Loucy (cell line): Measurements from ENCODE around the gene CRHR2.

Source experiments
- H2AFZ ChIP-seq: fragments of 200-600 bp; sonication (generic); 2 replicates; pipeline ENCODE4 v1.6.0; 2016; ENCODE audit warnings: antibody characterized with exemption, mild to moderate bottlenecking, low read length, moderate library complexity
- H3F3A ChIP-seq: fragments of 200-600 bp; 2 replicates; pipeline ENCODE4 v1.6.0; 2016; ENCODE audit warnings: antibody characterized with exemption, low read depth, mild to moderate bottlenecking
- H3K27me3 ChIP-seq: fragments of 200-600 bp; sonication (generic); 2 replicates; pipeline ENCODE4 v1.6.1; 2014; ENCODE audit warnings: low read length, mild to moderate bottlenecking; ENCODE audit not compliant: insufficient read depth, poor library complexity, severe bottlenecking
- H3K36me3 ChIP-seq: fragments of 200-600 bp; sonication (generic); 2 replicates; pipeline ENCODE4 v1.6.1; 2016; ENCODE audit warnings: low read length; ENCODE audit not compliant: insufficient read depth
- H3K4me1 ChIP-seq: fragments of 200-600 bp; sonication (generic); 2 replicates; pipeline ENCODE4 v1.5.1; 2014; ENCODE audit warnings: low read length, mild to moderate bottlenecking; ENCODE audit not compliant: insufficient read depth, poor library complexity, severe bottlenecking
- H3K4me2 ChIP-seq: fragments of 200-600 bp; sonication (generic); 2 replicates; pipeline ENCODE4 v1.6.0; 2014; ENCODE audit warnings: antibody characterized with exemption, low read length, low read depth, mild to moderate bottlenecking; ENCODE audit not compliant: poor library complexity, severe bottlenecking
- H3K4me3 ChIP-seq: fragments of 200-600 bp; sonication (generic); 2 replicates; pipeline ENCODE4 v1.5.1; 2014; ENCODE audit warnings: low read length, mild to moderate bottlenecking, mixed read lengths; ENCODE audit not compliant: poor library complexity, severe bottlenecking
- H3K79me2 ChIP-seq: fragments of 200-600 bp; sonication (generic); 2 replicates; pipeline ENCODE4 v1.6.1; 2014; ENCODE audit warnings: low read length; ENCODE audit not compliant: insufficient read depth
- H3K9ac ChIP-seq: fragments of 200-600 bp; sonication (generic); 2 replicates; pipeline ENCODE4 v1.6.0; 2014; ENCODE audit warnings: mild to moderate bottlenecking, low read depth, low read length, moderate library complexity; ENCODE audit not compliant: poor library complexity, severe bottlenecking
- H3K9me2 ChIP-seq: fragments of 200-600 bp; sonication (generic); replicated peaks from 2 replicates; pipeline ENCODE4 v1.6.1; 2016; ENCODE audit warnings: low read depth, low read length, mixed read lengths
- H3K9me3 ChIP-seq: fragments of 200-600 bp; sonication (generic); 2 replicates; pipeline ENCODE4 v1.6.1; 2014; ENCODE audit warnings: mild to moderate bottlenecking, antibody characterized with exemption, low read length, low read depth; ENCODE audit not compliant: insufficient read depth
- H4K20me1 ChIP-seq: fragments of 200-600 bp; sonication (generic); 2 replicates; pipeline ENCODE4 v1.6.0; 2014; ENCODE audit warnings: antibody characterized with exemption, low read length, mild to moderate bottlenecking; ENCODE audit not compliant: insufficient read depth, poor library complexity, severe bottlenecking
- EZH2phosphoT487 ChIP-seq: fragments of 200-600 bp; IDR thresholded peaks from 2 replicates; pipeline ENCODE4 v1.6.1; 2018; ENCODE audit warnings: antibody characterized with exemption, mild to moderate bottlenecking, moderate library complexity, borderline replicate concordance
- TF ChIP-seq, protein P1 (sequence below): fragments of 200-600 bp; sonication (generic); conservative IDR thresholded peaks from 2 replicates; pipeline ENCODE4 v1.5.1; 2014; ENCODE audit warnings: mild to moderate bottlenecking, antibody characterized with exemption, low read length

The CRHR2 gene

DNA sequence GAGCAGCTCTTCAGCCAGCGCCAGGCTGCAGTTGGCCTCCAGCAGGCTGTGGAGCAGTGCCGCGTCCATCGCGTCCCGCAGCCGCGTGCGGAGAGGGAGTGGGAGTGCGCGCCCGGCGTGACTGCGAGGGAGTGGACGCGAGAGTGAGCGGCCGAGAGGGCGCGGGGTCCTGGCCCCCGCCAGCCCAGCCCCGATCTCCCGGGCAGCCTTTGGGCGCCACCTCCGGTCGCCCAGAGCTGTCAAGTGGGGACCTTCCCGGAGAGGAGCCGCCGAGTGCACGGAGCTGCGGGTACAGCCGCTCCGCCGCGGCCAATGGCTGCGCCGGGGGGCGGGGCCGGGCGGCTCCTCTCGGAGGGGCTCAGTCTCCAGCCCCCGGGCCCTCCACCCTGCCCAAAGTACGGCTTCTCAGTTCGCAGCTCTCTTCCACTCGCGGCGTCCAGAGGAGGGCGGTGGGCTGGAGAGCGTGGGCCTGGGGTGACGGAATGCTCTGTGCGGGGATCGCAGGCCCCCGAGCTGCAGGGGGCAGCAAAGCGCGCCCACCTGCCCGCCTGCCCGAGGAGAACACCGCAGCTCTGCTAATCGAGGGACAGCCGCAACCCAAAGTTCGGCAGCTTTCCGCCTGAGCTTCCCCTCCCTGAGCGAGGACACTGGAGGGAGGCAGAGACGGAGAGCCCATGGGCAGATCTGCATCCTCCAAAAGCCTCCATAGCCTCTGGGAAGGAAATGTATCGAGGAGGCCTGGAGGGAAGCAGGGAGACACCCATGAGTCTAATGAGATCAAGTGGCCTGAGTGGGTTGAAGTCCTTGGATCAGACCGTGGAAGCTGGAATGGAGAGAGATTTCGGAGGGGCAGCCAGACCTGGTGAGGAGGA is at the start of gene CRHR2:
Gene CRHR2, minus strand, starts transcription at position 245 of the 872 bp plus-strand sequence. Its CDS starts 176 bp downstream, at position 69.
- Histone ChIP-seq H3K4me1 (peaks cover 3% of the 10 kb centered on the region), H3K9ac (no peak within 1 kb of the TSS), H3K79me2 (no peaks in the 10 kb centered on the region), H4K20me1 (no peaks in the 10 kb centered on the region), H3K36me3 (no peaks in the 10 kb centered on the region), H3K27me3 (no peaks in the 10 kb centered on the region), H3K9me3 (no peaks in the 10 kb centered on the region), H3K4me3 (no peak within 1 kb of the TSS), H3K4me2 (no peak within 1 kb of the TSS), H3F3A (no peaks in the 10 kb centered on the region), H3K9me2 (no peaks in the 10 kb centered on the region), H2AFZ (no peak within 1 kb of the TSS)
- TF ChIP-seq EZH2phosphoT487, result no peak
- TF ChIP-seq, protein P1, sequence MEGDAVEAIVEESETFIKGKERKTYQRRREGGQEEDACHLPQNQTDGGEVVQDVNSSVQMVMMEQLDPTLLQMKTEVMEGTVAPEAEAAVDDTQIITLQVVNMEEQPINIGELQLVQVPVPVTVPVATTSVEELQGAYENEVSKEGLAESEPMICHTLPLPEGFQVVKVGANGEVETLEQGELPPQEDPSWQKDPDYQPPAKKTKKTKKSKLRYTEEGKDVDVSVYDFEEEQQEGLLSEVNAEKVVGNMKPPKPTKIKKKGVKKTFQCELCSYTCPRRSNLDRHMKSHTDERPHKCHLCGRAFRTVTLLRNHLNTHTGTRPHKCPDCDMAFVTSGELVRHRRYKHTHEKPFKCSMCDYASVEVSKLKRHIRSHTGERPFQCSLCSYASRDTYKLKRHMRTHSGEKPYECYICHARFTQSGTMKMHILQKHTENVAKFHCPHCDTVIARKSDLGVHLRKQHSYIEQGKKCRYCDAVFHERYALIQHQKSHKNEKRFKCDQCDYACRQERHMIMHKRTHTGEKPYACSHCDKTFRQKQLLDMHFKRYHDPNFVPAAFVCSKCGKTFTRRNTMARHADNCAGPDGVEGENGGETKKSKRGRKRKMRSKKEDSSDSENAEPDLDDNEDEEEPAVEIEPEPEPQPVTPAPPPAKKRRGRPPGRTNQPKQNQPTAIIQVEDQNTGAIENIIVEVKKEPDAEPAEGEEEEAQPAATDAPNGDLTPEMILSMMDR, result no peak

DNA sequence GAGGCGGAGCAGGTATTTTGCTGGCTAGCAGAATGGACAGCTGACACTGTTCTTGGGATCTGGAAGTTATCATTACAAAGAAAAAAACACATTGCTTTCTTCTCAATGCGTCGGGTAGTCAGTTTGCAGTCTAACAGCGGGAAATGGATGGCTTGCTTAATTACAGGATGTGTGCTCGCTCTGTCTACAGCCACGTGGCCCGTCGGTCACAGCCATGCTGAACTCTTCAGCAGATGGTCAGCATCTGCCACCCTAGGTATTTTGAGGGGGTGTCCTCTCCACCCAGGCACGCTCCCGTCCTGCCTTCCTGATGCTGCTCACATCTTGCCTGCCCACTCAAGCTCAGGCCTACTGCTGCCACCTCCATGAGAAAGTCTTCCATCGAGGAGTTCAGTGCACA is 49.3 kb upstream of the CRHR2 start:
- Histone ChIP-seq H3K9me3 (no peaks in the 10 kb centered on the region), H4K20me1 (no peaks in the 10 kb centered on the region), H3K79me2 (no peaks in the 10 kb centered on the region), H3K9ac (no peak overlapping the region), H3K4me2 (no peak overlapping the region), H3K4me3 (no peak overlapping the region), H3K9me2 (no peaks in the 10 kb centered on the region), H3K4me1 (peaks cover 27% of the 10 kb centered on the region), H3F3A (no peaks in the 10 kb centered on the region), H3K27me3 (no peaks in the 10 kb centered on the region), H2AFZ (no peak overlapping the region), H3K36me3 (no peaks in the 10 kb centered on the region)
- no peak for TF ChIP-seq EZH2phosphoT487
- TF ChIP-seq, protein P1, result no peak

DNA sequence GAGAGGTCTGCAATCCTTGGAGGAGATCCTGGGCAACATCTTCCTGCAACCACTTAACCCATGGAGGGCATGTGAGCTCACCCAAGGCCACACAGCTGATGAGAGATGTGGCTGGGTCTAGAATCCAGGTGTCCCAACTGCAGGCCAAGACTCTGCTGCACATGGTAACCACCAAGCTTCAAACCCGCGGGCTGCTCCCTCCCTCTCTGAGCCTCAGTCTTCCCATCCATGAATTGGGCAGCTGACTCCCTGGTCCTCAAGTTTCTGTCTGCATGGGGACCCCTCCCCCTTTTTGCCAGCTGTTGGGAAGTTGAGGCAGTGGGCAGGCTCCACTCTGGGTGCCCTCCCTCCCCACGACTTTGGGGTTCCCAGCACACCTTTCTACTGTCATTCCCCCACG is 48.7 kb upstream of the CRHR2 start:
- no peaks in the 10 kb centered on the region for H3K9me2 ChIP-seq
- peaks cover 31% of the 10 kb centered on the region for H3K4me1 ChIP-seq
- H3K9ac ChIP-seq, result no peak overlapping the region
- H3K27me3 ChIP-seq, result no peaks in the 10 kb centered on the region
- H3K4me2 ChIP-seq, result no peak overlapping the region
- no peak for TF ChIP-seq EZH2phosphoT487
- TF ChIP-seq, protein P1, result no peak
- no peak overlapping the region for H3K4me3 ChIP-seq
- H3K36me3 ChIP-seq, result no peaks in the 10 kb centered on the region
- H4K20me1 ChIP-seq, result no peaks in the 10 kb centered on the region
- H3F3A ChIP-seq, result no peaks in the 10 kb centered on the region
- no peaks in the 10 kb centered on the region for H3K79me2 ChIP-seq
- no peak overlapping the region for H2AFZ ChIP-seq
- H3K9me3 ChIP-seq, result no peaks in the 10 kb centered on the region
